GM06990 (cell line): ENCODE data around the gene LRMDA.

ENCODE experiments used
- DNase-seq: peaks from one replicate; pipeline ENCODE4 v3.0.0-alpha.2; 2011; ENCODE audit not compliant: insufficient read length; ENCODE audit errors: extremely low read depth
- H3K27me3 ChIP-seq: replicated peaks from 2 replicates; pipeline ENCODE4 v1.6.0; 2011; ENCODE audit warnings: low read length; ENCODE audit not compliant: control insufficient read depth, insufficient read depth
- H3K36me3 ChIP-seq: 2 replicates; pipeline ENCODE4 v1.5.1; 2011; ENCODE audit warnings: low read length; ENCODE audit not compliant: control insufficient read depth, insufficient read depth
- H3K4me3 ChIP-seq: replicated peaks from 2 replicates; pipeline ENCODE4 v1.5.1; 2011; ENCODE audit warnings: low read depth, mild to moderate bottlenecking, control low read depth, low read length
- CTCF ChIP-seq: IDR thresholded peaks from 2 replicates; pipeline ENCODE4 v1.5.1; 2011; ENCODE audit warnings: low read length, control low read depth, mild to moderate bottlenecking, inconsistent platforms; ENCODE audit not compliant: insufficient read depth, poor library complexity, severe bottlenecking

LRMDA gene

GRCh38 chr10:75493464-75493863, 62.0 kb downstream of the LRMDA start:
- no peak overlapping the region for H3K4me3 ChIP-seq
- no peaks in the 10 kb centered on the region for H3K27me3 ChIP-seq
- DNase-seq: no peak
- no peaks in the 10 kb centered on the region for H3K36me3 ChIP-seq
- no peak for TF ChIP-seq CTCF

- H3K27me3 ChIP-seq: no peaks in the 10 kb centered on the region
- H3K4me3 ChIP-seq: no peak overlapping the region
- no peak for DNase-seq
- TF ChIP-seq CTCF: no peak
- H3K36me3 ChIP-seq: no peaks in the 10 kb centered on the region
These were observed 64.2 kb downstream of the LRMDA start for GRCh38 chr10:75495434-75496190.

GRCh38 chr10:75496191-75496567, 64.8 kb downstream of the LRMDA start:
- Histone ChIP-seq H3K27me3 (no peaks in the 10 kb centered on the region), H3K4me3 (no peak overlapping the region), H3K36me3 (no peaks in the 10 kb centered on the region)
- DNase-seq: no peak
- TF ChIP-seq CTCF: no peak

GRCh38 chr10:75497997-75498883, 66.8 kb downstream of the LRMDA start:
- Histone ChIP-seq H3K27me3 (no peaks in the 10 kb centered on the region), H3K4me3 (no peak overlapping the region), H3K36me3 (no peaks in the 10 kb centered on the region)
- DNase-seq: no peak
- TF ChIP-seq CTCF: no peak

- Histone ChIP-seq H3K27me3 (no peaks in the 10 kb centered on the region), H3K4me3 (no peak overlapping the region), H3K36me3 (no peaks in the 10 kb centered on the region)
- no peak for TF ChIP-seq CTCF
- no peak for DNase-seq
These were observed 67.5 kb downstream of the LRMDA start for GRCh38 chr10:75498884-75499350.
